ENCODE results near the gene ACSM2A. TPM values are rescaled to one million over a fixed set of nuclear protein-coding genes. Genes with fewer than 3 reads are reported as not detected.
A peak's percentile ranks its signal among the peaks of the same experiment; 100 is the strongest.
"Not testable (repeated sequence)": the region's sequence is repeated elsewhere in the genome, so short reads cannot be mapped to it uniquely, and the experiment has no call there.

ACSM2A gene
- polyA plus RNA-seq, 2 of the 4 experiments (the other 2 are of a cell fraction): not detected

- Histone ChIP-seq H3K9me3 (no peaks in the 10 kb centered on the region), H3K4me3 (no peak overlapping the region), H3K27ac (no peak overlapping the region), H3K4me2 (no peak overlapping the region), H3K4me1 (peaks cover 3% of the 10 kb centered on the region; the same call in 2 of the 3 replicates)
- DNase-seq (ENCODE audit: low read depth in 1 of 2, low spot score in 1 of 2): no peak
- WGBS (ENCODE audit: missing lambda C conversion rate): 7% methylated on average over 3 of the region's 3 CpGs
- FAIRE-seq: no peak
- TF ChIP-seq EHF (CRISPR knock-in tag; IDR thresholded peaks at IDR 0.05) (no peak), RFX5 (IDR thresholded peaks at IDR 0.05) (no peak), CTCF (IDR thresholded peaks at IDR 0.05) (no peak), ZC3H11A (IDR thresholded peaks at IDR 0.05) (no peak), FOXS1 (CRISPR knock-in tag; IDR thresholded peaks at IDR 0.05) (no peak), ELK1 (IDR thresholded peaks at IDR 0.05; ENCODE audit: low read depth, low read length) (no peak), SMC3 (IDR thresholded peaks at IDR 0.05) (no peak), SREBF2 (IDR thresholded peaks at IDR 0.05) (no peak), ZFP36 (IDR thresholded peaks at IDR 0.05; ENCODE audit: borderline replicate concordance, partially characterized antibody) (no peak), CHD2 (IDR thresholded peaks at IDR 0.05; ENCODE audit: low read length, partially characterized antibody) (no peak), PHF8 (IDR thresholded peaks at IDR 0.05; ENCODE audit: borderline replicate concordance, low read depth) (no peak), ESRRA (IDR thresholded peaks at IDR 0.05; ENCODE audit: borderline replicate concordance, low read length) (no peak), CBX8 (IDR thresholded peaks at IDR 0.05) (no peak), REST (IDR thresholded peaks at IDR 0.05) (no peak), RARB (CRISPR knock-in tag; IDR thresholded peaks at IDR 0.05) (no peak), RCOR1 (IDR thresholded peaks at IDR 0.05; ENCODE audit: low read depth, low read length) (no peak), TP53 (CRISPR knock-in tag; IDR thresholded peaks at IDR 0.05) (no peak), ZSCAN20 (CRISPR knock-in tag; IDR thresholded peaks at IDR 0.05) (no peak), MYC (IDR thresholded peaks at IDR 0.05; ENCODE audit: borderline replicate concordance, low read length) (no peak)
- TF ChIP-seq, protein P1, sequence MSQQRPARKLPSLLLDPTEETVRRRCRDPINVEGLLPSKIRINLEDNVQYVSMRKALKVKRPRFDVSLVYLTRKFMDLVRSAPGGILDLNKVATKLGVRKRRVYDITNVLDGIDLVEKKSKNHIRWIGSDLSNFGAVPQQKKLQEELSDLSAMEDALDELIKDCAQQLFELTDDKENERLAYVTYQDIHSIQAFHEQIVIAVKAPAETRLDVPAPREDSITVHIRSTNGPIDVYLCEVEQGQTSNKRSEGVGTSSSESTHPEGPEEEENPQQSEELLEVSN (IDR thresholded peaks at IDR 0.05; ENCODE audit: borderline replicate concordance, low read depth): no peak
- CTCF ChIA-PET: no interaction called here
- no peak for ATAC-seq
- POLR2A ChIA-PET: no interaction called here
Observed at GRCh38 chr16:20441191-20441590, 10.1 kb upstream of the ACSM2A start.

GRCh38 chr16:20441859-20442258 lies 9.5 kb upstream of the ACSM2A start:
- H3K4me3 ChIP-seq; DNase-seq (ENCODE audit: low read depth in 1 of 2, low spot score in 1 of 2); H3K4me1 ChIP-seq; H3K9me3 ChIP-seq; POLR2A ChIA-PET; ATAC-seq; CTCF ChIA-PET; FAIRE-seq; H3K4me2 ChIP-seq; H3K27ac ChIP-seq: not testable (repeated sequence)
- 48% methylated on average over 2 of the region's 4 CpGs for WGBS (ENCODE audit: missing lambda C conversion rate)

DNA sequence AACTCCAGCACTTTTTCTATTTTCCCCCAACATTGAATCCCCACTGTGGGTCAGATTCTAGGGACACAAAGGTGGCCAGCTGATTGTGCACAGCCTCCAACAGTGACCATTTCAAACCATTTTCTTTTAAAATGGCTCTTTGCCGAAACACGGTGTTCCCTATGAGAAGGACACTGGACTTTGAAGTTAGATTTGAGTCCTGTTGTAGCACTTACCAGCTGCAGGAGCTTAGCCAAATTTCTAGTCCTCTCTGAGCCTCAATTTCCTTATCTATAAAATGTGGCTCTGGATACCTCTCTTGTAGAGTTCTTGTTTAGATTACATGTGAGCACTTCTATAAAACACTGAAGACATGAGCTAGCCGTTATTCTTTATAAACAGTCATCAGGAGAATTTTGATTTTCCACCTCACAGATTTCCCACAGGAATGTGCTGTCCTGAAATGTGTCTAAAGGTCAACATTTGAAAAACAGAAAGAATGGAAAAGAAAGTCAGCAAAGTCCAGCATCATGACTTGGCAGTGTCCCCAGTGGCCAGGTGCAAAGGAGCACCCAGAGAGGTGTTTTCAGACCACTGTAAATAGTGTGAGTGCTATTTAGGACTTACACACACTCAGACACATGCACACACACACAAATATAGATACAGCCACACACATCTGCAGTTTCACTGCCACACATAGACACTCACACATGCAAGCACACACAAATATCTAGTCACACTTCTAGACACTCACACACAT lies 4.5 kb upstream of the ACSM2A start:
- H3K4me3 ChIP-seq; CTCF ChIA-PET; ATAC-seq; H3K4me2 ChIP-seq; H3K9me3 ChIP-seq; H3K4me1 ChIP-seq; POLR2A ChIA-PET; H3K27ac ChIP-seq; FAIRE-seq; DNase-seq (ENCODE audit: low read depth in 1 of 2, low spot score in 1 of 2): not testable (repeated sequence)
- no CpG with 5 or more reads among the region's 3 CpGs for WGBS (ENCODE audit: missing lambda C conversion rate)

DNA sequence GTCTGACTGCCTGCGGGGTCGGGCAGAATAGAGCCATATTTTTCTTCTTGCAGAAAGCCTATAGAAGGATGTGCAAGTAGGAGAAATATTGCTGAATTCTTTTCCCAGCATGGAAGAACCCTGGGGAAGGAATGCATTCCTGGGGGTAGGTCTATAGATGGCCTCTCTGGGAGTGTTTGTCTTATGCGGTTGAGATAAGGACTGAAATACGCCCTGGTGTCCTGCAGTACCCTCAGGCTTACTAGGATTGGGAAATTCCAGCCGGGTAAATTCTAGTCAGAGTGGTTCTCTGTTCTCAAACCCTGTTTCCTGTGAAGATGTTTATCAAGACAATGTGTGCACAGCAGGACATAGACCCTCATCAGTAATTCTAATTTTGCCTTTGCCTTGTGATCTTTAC lies 2.3 kb downstream of the ACSM2A start:
- ATAC-seq; CTCF ChIA-PET; POLR2A ChIA-PET; H3K4me1 ChIP-seq; H3K4me3 ChIP-seq; FAIRE-seq; H3K27ac ChIP-seq; H3K9me3 ChIP-seq; DNase-seq (ENCODE audit: low read depth in 1 of 2, low spot score in 1 of 2); H3K4me2 ChIP-seq: not testable (repeated sequence)
- WGBS (ENCODE audit: missing lambda C conversion rate): 37% methylated on average over 2 of the region's 5 CpGs

DNA sequence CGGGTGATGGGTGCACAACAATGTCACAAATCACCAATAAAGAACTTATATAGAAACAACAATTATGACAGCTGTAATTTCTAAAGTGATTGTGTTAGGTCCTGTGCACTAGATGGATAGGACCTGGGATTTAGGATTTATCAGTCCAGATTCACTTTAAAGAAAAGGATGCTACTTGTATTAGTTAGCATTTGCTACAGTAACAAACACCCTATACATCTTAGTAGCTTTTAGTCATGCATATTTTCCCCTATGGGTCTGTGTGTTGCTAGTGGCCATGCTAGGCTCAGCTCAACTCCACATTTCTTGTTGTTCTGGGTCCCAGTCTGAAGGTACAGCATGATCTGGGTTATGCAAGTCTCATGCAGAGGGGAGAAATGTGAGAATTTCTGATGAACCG lies 7.9 kb downstream of the ACSM2A start:
- WGBS (ENCODE audit: missing lambda C conversion rate): 27% methylated on average over 2 of the region's 2 CpGs
- H3K4me3 ChIP-seq; H3K4me1 ChIP-seq; H3K27ac ChIP-seq; H3K4me2 ChIP-seq; H3K9me3 ChIP-seq; POLR2A ChIA-PET; DNase-seq (ENCODE audit: low read depth in 1 of 2, low spot score in 1 of 2); CTCF ChIA-PET; ATAC-seq: not testable (repeated sequence)
- FAIRE-seq: peak; percentile 43
